Colonic mucosa (tissue), 4 donors: ENCODE data around the gene ACTA2. TPM values are rescaled to one million over a fixed set of nuclear protein-coding genes. Genes with fewer than 3 reads are reported as not detected.

Experiments used
- DNase-seq: peaks from one replicate; pipeline ENCODE4 v3.0.0-alpha.2; 2020
- H3K27ac ChIP-seq: fragments of 200-600 bp; one replicate; pipeline ENCODE4 v1.8.0; 2021
- H3K27me3 ChIP-seq: fragments of 200-600 bp; one replicate; pipeline ENCODE4 v1.8.0; 2021
- H3K36me3 ChIP-seq: fragments of 200-600 bp; one replicate; pipeline ENCODE4 v1.8.0; 2021
- H3K4me1 ChIP-seq: fragments of 200-600 bp; one replicate; pipeline ENCODE4 v1.8.0; 2021; ENCODE audit warnings: mild to moderate bottlenecking
- H3K4me3 ChIP-seq: fragments of 200-600 bp; one replicate; pipeline ENCODE4 v1.8.0; 2021
- H3K9ac ChIP-seq, 2 donors: one replicate each; pipeline ENCODE4 v1.7.0; 2013; ENCODE audit warnings: control low read depth in 2 of 2, low read depth in 2 of 2, low read length in 2 of 2
- H3K9me3 ChIP-seq: fragments of 200-600 bp; one replicate; pipeline ENCODE4 v1.8.0; 2021
- intact Hi-C: fragments of 100-400 bp; cut with DNase I; formaldehyde crosslinking; loops from one replicate; pipeline ENCODE4 v1.14.1; 2022
- total RNA-seq, 2 donors: library from RNA; stranded (reverse); fragmentation: NEBNext Ultra II Directional in 1 of 2; extraction: Animal tissue kit (Norgen Biotek cat#: 25700) in 1 of 2; gene quantifications; one replicate each; pipeline ENCODE4 v1.2.1, GENCODE V29; 2021
- TF ChIP-seq, protein P1 (sequence below): fragments of 200-600 bp; IDR thresholded peaks from one replicate; pipeline ENCODE4 v1.8.0; 2022; ENCODE audit warnings: antibody characterized with exemption, mild to moderate bottlenecking
- donor health status: healthy.
- donor health status: DM: no; HTN: no; CAD: no.
- donor health status: DM: no; HTN: no; CAD: no.

The ACTA2 gene
- total RNA-seq, 2 donors from 2014 or later, result 88.3 to 265 TPM

DNA sequence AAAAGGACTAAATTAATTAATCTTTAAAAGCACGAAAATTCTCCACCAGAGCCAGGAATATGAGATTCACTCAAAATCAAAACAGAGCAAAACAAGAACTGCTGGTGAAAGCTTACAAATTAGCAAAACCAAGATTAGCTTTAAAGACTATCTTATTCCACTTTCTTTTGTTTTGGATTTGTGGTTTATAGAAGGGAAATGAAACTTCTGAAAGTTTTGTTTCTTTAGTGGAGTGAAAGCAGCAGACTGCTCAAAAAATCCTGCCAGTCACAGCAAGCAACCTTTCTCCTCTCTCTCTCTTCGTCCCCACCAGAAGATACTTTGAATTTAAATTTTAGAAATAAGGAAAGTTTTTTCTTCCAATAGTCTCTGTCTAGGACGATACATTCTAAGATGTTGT lies 7.8 kb downstream of the ACTA2 start:
- Histone ChIP-seq H3K9ac (no peak overlapping the region), H3K9me3 (no peaks in the 10 kb centered on the region), H3K36me3 (no peaks in the 10 kb centered on the region), H3K4me1 (no peaks in the 10 kb centered on the region), H3K27ac (no peak overlapping the region), H3K27me3 (no peaks in the 10 kb centered on the region), H3K4me3 (no peak overlapping the region)
- DNase-seq, result no peak
- TF ChIP-seq, protein P1, sequence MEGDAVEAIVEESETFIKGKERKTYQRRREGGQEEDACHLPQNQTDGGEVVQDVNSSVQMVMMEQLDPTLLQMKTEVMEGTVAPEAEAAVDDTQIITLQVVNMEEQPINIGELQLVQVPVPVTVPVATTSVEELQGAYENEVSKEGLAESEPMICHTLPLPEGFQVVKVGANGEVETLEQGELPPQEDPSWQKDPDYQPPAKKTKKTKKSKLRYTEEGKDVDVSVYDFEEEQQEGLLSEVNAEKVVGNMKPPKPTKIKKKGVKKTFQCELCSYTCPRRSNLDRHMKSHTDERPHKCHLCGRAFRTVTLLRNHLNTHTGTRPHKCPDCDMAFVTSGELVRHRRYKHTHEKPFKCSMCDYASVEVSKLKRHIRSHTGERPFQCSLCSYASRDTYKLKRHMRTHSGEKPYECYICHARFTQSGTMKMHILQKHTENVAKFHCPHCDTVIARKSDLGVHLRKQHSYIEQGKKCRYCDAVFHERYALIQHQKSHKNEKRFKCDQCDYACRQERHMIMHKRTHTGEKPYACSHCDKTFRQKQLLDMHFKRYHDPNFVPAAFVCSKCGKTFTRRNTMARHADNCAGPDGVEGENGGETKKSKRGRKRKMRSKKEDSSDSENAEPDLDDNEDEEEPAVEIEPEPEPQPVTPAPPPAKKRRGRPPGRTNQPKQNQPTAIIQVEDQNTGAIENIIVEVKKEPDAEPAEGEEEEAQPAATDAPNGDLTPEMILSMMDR, result no peak
- intact Hi-C loops, result no loop called here

DNA sequence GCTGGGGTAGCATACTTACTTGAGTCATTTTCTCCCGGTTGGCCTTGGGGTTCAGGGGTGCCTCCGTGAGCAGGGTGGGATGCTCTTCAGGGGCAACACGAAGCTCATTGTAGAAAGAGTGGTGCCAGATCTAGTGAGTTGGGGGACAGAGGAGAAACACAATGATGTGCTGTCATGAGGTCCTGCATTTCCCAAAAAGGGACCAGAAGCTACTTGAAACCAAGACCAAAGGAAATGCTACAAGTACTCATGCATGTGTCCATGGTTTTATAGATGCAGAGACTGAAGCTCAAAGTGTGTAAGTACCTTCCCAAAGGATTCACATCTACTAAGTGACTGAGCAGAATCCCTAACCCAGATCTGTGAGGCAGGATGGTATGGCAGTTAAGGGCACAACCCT lies 8.8 kb downstream of the ACTA2 start:
- Histone ChIP-seq H3K9ac (no peak overlapping the region), H3K4me3 (no peak overlapping the region), H3K27me3 (no peaks in the 10 kb centered on the region), H3K9me3 (no peaks in the 10 kb centered on the region), H3K4me1 (no peaks in the 10 kb centered on the region), H3K27ac (no peak overlapping the region), H3K36me3 (no peaks in the 10 kb centered on the region)
- intact Hi-C loops, result no loop called here
- TF ChIP-seq, protein P1, result no peak
- DNase-seq, result no peak

DNA sequence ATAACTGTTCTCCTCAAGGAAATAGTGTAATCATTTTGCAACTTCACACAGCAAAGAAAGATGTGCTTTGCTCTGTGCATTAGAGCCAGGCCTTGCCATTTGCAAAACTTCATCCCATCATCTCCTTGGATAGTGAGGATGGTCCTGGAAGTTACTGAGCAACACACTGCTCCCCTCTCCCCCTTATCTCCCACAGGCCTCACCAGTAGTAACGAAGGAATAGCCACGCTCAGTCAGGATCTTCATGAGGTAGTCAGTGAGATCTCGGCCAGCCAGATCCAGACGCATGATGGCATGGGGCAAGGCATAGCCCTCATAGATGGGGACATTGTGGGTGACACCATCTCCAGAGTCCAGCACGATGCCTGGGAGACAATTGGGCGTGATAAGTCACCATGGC lies 11.5 kb downstream of the ACTA2 start:
- Histone ChIP-seq H3K4me1 (no peaks in the 10 kb centered on the region), H3K9me3 (no peaks in the 10 kb centered on the region), H3K4me3 (no peak overlapping the region), H3K9ac (no peak overlapping the region), H3K27ac (no peak overlapping the region), H3K27me3 (no peaks in the 10 kb centered on the region), H3K36me3 (no peaks in the 10 kb centered on the region)
- TF ChIP-seq, protein P1, result no peak
- intact Hi-C loops, result no loop called here
- no peak for DNase-seq

DNA sequence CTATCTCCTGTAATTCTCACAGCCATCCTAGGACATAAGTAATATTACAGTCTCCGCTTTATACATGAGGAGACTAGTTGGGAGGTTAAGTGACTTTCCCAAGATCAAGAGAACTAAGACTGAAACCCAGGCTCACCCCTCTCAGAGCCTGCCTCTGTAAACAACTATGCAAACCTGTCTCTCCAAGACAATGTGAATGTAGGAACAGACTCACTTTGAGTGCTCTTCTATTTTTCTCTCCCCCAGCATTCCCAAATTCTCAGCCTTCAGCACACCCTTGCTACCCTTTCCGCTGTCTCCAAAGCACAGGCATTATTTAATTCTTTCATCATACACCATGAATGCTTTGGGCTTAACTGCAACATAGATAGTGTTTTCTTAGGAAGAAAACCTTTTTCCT lies 13.6 kb downstream of the ACTA2 start:
- H3K9me3 ChIP-seq, result no peaks in the 10 kb centered on the region
- H3K36me3 ChIP-seq, result no peaks in the 10 kb centered on the region
- no peak overlapping the region for H3K4me3 ChIP-seq
- TF ChIP-seq, protein P1, result no peak
- no peak for DNase-seq
- intact Hi-C loops, result loop anchor here (5.0 kb wide), 1 partner anchor 48 kb away; no protein-coding TSS in a partner anchor
- no peaks in the 10 kb centered on the region for H3K27me3 ChIP-seq
- no peaks in the 10 kb centered on the region for H3K4me1 ChIP-seq
- H3K9ac ChIP-seq, result no peak overlapping the region
- H3K27ac ChIP-seq, result no peak overlapping the region

DNA sequence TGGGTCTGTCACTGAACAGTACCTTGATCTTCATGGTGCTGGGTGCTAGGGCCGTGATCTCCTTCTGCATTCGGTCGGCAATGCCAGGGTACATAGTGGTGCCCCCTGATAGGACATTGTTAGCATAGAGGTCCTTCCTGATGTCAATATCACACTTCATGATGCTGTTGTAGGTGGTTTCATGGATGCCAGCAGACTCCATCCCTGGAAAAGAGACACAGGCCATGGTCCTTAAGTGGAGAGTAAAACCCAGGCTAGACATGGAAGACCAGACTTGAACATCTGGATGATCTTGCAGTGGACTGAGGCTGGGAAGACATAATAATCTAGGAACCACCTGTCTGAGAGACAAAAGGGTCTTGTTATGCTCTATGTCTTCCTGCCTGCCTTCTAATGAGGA lies 14.5 kb downstream of the ACTA2 start:
- Histone ChIP-seq H3K4me1 (no peaks in the 10 kb centered on the region), H3K4me3 (no peak overlapping the region), H3K27me3 (no peaks in the 10 kb centered on the region), H3K27ac (no peak overlapping the region), H3K9me3 (no peaks in the 10 kb centered on the region), H3K9ac (no peak overlapping the region), H3K36me3 (no peaks in the 10 kb centered on the region)
- DNase-seq, result no peak
- intact Hi-C loops, result loop anchor here (5.0 kb wide), 1 partner anchor 49 kb away; no protein-coding TSS in a partner anchor
- TF ChIP-seq, protein P1, result no peak
